DOHH2 (cell line): ENCODE data around the gene GSX2.

ENCODE experiments used
- H3F3A ChIP-seq: fragments of 200-600 bp; sonication (generic), shearing (Covaris generic); 2 replicates; pipeline ENCODE4 v1.6.0; 2016; ENCODE audit warnings: antibody characterized with exemption, mild to moderate bottlenecking; ENCODE audit not compliant: control insufficient read depth, insufficient read depth
- H3K27ac ChIP-seq: fragments of 200-600 bp; sonication (generic); 2 replicates; pipeline ENCODE4 v1.5.1; 2014; ENCODE audit warnings: low read depth, mild to moderate bottlenecking, low read length, moderate library complexity
- H3K27me3 ChIP-seq: fragments of 200-600 bp; sonication (generic); 2 replicates; pipeline ENCODE4 v1.6.1; 2014; ENCODE audit warnings: mild to moderate bottlenecking, low read length, mixed read lengths; ENCODE audit not compliant: control insufficient read depth
- H3K36me3 ChIP-seq: fragments of 200-600 bp; sonication (generic); 2 replicates; pipeline ENCODE4 v1.6.1; 2014; ENCODE audit warnings: mild to moderate bottlenecking, low read length, moderate library complexity, mixed read lengths; ENCODE audit not compliant: control insufficient read depth
- H3K4me1 ChIP-seq: fragments of 200-600 bp; sonication (generic); 2 replicates; pipeline ENCODE4 v1.6.1; 2014; ENCODE audit warnings: mild to moderate bottlenecking, low read length, mixed read lengths; ENCODE audit not compliant: control insufficient read depth
- H3K4me2 ChIP-seq: fragments of 200-600 bp; sonication (generic); 2 replicates; pipeline ENCODE4 v1.6.0; 2014; ENCODE audit warnings: mild to moderate bottlenecking, low read length, moderate library complexity
- H3K4me3 ChIP-seq: fragments of 200-600 bp; sonication (generic); 2 replicates; pipeline ENCODE4 v1.5.1; 2014; ENCODE audit warnings: mild to moderate bottlenecking, low read length, mixed read lengths
- H3K79me2 ChIP-seq: fragments of 200-600 bp; sonication (generic); 2 replicates; pipeline ENCODE4 v1.6.1; 2014; ENCODE audit warnings: mild to moderate bottlenecking, low read length, mixed read lengths; ENCODE audit not compliant: control insufficient read depth
- H3K9me2 ChIP-seq: fragments of 200-600 bp; sonication (generic); replicated peaks from 2 replicates; pipeline ENCODE4 v1.6.1; 2014; ENCODE audit warnings: mild to moderate bottlenecking, low read length, mixed read lengths; ENCODE audit not compliant: control insufficient read depth
- H3K9me3 ChIP-seq: fragments of 200-600 bp; sonication (generic); 2 replicates; pipeline ENCODE4 v1.6.1; 2014; ENCODE audit warnings: antibody characterized with exemption, low read length, mixed read lengths; ENCODE audit not compliant: control insufficient read depth, insufficient read depth
- H4K20me1 ChIP-seq: fragments of 200-600 bp; sonication (generic); 2 replicates; pipeline ENCODE4 v1.6.0; 2014; ENCODE audit warnings: low read depth, mild to moderate bottlenecking, antibody characterized with exemption, low read length, moderate library complexity; ENCODE audit not compliant: control insufficient read depth, insufficient read depth
- EZH2phosphoT487 ChIP-seq: fragments of 200-600 bp; sonication (generic); IDR thresholded peaks from 2 replicates; pipeline ENCODE4 v1.6.1; 2017; ENCODE audit warnings: borderline replicate concordance, mild to moderate bottlenecking, antibody characterized with exemption, low read length, moderate library complexity, mixed read lengths
- TF ChIP-seq, protein P1 (sequence below): fragments of 200-600 bp; sonication (generic); IDR thresholded peaks from one replicate; pipeline ENCODE4 v1.5.1; 2014; ENCODE audit warnings: antibody characterized with exemption, mild to moderate bottlenecking, low read depth, low read length; ENCODE audit not compliant: poor library complexity, severe bottlenecking

The GSX2 gene

DNA sequence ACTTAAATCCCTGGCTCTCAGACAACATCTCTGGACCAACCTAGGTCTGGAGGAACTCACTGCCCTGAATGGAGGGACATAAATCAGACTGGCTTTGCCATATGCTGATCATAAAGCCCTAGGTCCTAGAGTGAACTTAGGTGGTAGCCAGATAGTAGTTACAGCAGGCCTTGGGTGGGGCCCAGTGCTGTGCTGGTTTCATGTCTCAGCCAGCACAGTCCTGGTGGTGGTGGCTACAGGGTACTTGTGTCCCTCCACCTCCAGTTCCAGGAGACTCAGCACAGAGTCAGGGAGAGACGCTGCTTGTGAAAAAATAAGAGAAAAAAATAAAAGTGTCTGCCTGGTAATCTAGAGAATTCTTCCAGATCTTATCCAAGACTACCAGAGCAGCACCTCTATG lies 40.3 kb downstream of the GSX2 start:
- Histone ChIP-seq H3K36me3 (no peaks in the 10 kb centered on the region), H3K79me2 (no peaks in the 10 kb centered on the region), H3K27ac (no peak overlapping the region), H3K27me3 (no peaks in the 10 kb centered on the region), H3K4me2 (no peak overlapping the region), H4K20me1 (no peaks in the 10 kb centered on the region), H3K9me2 (no peaks in the 10 kb centered on the region), H3F3A (no peaks in the 10 kb centered on the region), H3K4me1 (peaks cover 9% of the 10 kb centered on the region), H3K9me3 (no peaks in the 10 kb centered on the region), H3K4me3 (no peak overlapping the region)
- no peak for TF ChIP-seq EZH2phosphoT487
- TF ChIP-seq, protein P1, sequence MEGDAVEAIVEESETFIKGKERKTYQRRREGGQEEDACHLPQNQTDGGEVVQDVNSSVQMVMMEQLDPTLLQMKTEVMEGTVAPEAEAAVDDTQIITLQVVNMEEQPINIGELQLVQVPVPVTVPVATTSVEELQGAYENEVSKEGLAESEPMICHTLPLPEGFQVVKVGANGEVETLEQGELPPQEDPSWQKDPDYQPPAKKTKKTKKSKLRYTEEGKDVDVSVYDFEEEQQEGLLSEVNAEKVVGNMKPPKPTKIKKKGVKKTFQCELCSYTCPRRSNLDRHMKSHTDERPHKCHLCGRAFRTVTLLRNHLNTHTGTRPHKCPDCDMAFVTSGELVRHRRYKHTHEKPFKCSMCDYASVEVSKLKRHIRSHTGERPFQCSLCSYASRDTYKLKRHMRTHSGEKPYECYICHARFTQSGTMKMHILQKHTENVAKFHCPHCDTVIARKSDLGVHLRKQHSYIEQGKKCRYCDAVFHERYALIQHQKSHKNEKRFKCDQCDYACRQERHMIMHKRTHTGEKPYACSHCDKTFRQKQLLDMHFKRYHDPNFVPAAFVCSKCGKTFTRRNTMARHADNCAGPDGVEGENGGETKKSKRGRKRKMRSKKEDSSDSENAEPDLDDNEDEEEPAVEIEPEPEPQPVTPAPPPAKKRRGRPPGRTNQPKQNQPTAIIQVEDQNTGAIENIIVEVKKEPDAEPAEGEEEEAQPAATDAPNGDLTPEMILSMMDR = no peak

DNA sequence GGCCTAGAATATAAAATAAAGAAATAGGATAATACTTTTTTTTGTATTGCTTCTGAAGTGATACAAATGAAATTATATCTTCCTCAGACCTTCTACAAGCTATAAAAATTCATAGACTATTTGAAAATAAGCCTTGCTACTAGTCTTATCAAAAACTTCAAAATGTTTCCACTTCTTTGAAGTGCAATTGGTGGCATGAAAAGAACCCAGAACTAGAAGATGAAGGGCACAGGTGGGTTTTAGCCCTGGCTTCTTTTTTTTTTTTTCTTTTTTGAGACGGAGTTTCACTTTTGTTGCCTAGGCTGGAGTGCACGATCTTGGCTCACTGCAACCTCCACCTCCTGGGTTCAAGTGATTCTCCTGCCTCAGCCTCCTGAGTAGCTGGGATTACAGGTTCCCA lies 44.2 kb downstream of the GSX2 start:
- Histone ChIP-seq H3K4me3 (no peak overlapping the region), H3K79me2 (no peaks in the 10 kb centered on the region), H3K4me1 (peaks cover 6% of the 10 kb centered on the region), H3K27me3 (no peaks in the 10 kb centered on the region), H4K20me1 (no peaks in the 10 kb centered on the region), H3F3A (no peaks in the 10 kb centered on the region), H3K27ac (no peak overlapping the region), H3K9me3 (0 out of 2 replicates have a peak, but pooled peaks cover 5% of the 10 kb centered on the region), H3K9me2 (no peaks in the 10 kb centered on the region), H3K36me3 (no peaks in the 10 kb centered on the region), H3K4me2 (no peak overlapping the region)
- TF ChIP-seq, protein P1 = no peak
- no peak for TF ChIP-seq EZH2phosphoT487

DNA sequence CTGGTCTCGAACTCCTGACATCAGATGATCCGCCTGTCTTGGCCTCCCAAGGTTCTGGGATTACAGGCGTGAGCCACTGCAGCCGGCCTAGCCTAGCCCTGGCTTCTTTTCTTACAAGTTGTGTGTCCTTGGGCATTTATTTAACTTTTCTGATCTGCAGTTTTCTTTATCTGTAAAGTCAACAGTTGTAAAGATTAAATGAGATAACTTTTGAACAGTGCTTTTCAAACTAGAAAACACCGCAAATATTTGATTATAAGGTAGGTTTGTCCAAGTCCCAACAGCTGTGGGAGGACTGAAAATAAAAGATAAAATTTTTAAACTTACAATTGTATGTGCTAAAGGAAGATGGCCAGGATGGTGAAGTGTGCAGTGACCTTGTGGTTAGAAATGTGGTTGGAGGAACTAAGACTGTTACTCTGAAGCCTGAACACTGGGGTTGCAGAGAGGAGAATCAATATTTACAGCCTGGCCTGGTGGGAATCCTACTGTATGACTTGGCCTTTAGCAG lies 44.8 kb downstream of the GSX2 start:
- Histone ChIP-seq H3K9me2 (no peaks in the 10 kb centered on the region), H3K4me2 (no peak overlapping the region), H3F3A (no peaks in the 10 kb centered on the region), H3K4me3 (no peak overlapping the region), H3K27ac (no peak overlapping the region), H4K20me1 (no peaks in the 10 kb centered on the region), H3K36me3 (no peaks in the 10 kb centered on the region), H3K79me2 (no peaks in the 10 kb centered on the region), H3K9me3 (0 out of 2 replicates have a peak, but pooled peaks cover 9% of the 10 kb centered on the region), H3K4me1 (peaks cover 6% of the 10 kb centered on the region), H3K27me3 (no peaks in the 10 kb centered on the region)
- TF ChIP-seq, protein P1 = no peak
- no peak for TF ChIP-seq EZH2phosphoT487

DNA sequence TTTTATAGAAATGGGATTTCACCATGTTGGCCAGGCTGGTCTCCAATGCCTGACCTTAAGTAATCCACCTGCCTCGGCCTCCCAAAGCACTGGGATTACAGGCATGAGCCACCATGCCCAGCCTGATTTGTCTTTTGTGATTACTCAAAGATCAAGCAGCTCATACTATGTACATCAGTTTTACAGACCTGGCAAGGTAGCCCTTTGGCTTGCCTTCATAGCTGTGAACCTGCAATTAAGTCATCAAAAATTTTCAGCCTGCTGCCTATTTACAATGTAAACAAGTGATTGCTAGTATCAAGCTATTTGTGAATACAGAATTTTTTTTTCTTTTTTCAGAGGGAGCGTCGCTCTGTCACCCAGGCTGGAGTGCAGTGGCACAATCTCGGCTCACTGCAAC lies 46.2 kb downstream of the GSX2 start:
- Histone ChIP-seq H3K79me2 (no peaks in the 10 kb centered on the region), H3K36me3 (no peaks in the 10 kb centered on the region), H3K9me3 (0 out of 2 replicates have a peak, but pooled peaks cover 9% of the 10 kb centered on the region), H4K20me1 (no peaks in the 10 kb centered on the region), H3K4me1 (peaks cover 6% of the 10 kb centered on the region), H3K9me2 (no peaks in the 10 kb centered on the region), H3K27me3 (no peaks in the 10 kb centered on the region), H3F3A (no peaks in the 10 kb centered on the region), H3K27ac (no peak overlapping the region), H3K4me3 (no peak overlapping the region), H3K4me2 (no peak overlapping the region)
- TF ChIP-seq, protein P1 = no peak
- no peak for TF ChIP-seq EZH2phosphoT487
